ENCODE results near the gene TTC38. TPM values are rescaled to one million over a fixed set of nuclear protein-coding genes. Genes with fewer than 3 reads are reported as not detected.

The TTC38 gene
- total and polyA plus RNA-seq, 2 donors (not counting 3 experiments of a cell fraction or from before 2014, with no cell fraction given) = 31.6 to 39.7 TPM

DNA sequence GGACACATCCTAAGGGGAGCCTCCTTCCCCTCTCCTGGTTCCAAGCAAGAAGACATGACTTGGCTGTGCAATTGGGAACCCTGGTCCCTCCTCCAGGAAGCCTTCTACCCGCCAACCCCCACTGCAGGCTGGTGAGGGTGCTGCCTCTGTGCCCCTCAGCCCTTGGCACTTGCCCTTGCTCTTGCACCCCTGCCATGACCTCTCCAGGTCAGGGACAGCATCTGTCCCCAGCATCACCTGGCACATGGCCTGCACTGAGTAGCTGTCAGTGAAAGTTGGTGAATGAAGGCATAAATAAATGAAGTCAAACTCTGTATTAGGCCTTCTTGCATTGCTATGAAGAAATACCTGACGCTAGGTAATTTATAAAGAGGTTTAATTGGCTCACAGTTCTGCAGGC lies 27.0 kb downstream of the TTC38 start:
- Histone ChIP-seq H3K27me3 (ENCODE audit: control insufficient read depth in 2 of 2, insufficient read depth in 2 of 2, low read length in 2 of 2) (no peaks in the 10 kb centered on the region), H3K4me1 (ENCODE audit: control insufficient read depth, extremely low read depth, insufficient read depth, low read length) (peaks cover 14% of the 10 kb centered on the region), H3K9ac (replicated peaks; ENCODE audit: extremely low read depth, insufficient read depth, low read length) (no peak overlapping the region), H3K27ac (ENCODE audit: insufficient read depth, low read depth, low read length) (no peak overlapping the region), H3K36me3 (ENCODE audit: control insufficient read depth in 2 of 2, extremely low read depth in 1 of 2, insufficient read depth in 2 of 2, low read length in 2 of 2) (peaks cover 8% of the 10 kb centered on the region in 2 experiments), H3K79me2 (ENCODE audit: control insufficient read depth, insufficient read depth, low read length) (peaks cover 25% of the 10 kb centered on the region), H3K4me3 (replicated peaks in 1 of 3; ENCODE audit: insufficient read depth in 1 of 3, low read depth in 1 of 3, low read length in 3 of 3) (no peak overlapping the region), H3K9me3 (replicated peaks; ENCODE audit: control insufficient read depth, insufficient read depth, low read length) (no peaks in the 10 kb centered on the region), H2AFZ (ENCODE audit: low read depth, low read length) (no peak overlapping the region), H3K9me1 (replicated peaks; ENCODE audit: control insufficient read depth, extremely low read depth, insufficient read depth, low read length) (no peaks in the 10 kb centered on the region), H3K4me2 (ENCODE audit: insufficient read depth, low read length) (no peak overlapping the region), H4K20me1 (replicated peaks; ENCODE audit: control insufficient read depth, extremely low read depth, insufficient read depth, low read length) (no peaks in the 10 kb centered on the region)
- ChIA-PET CTCF (interaction anchor here (1.0 kb wide), 1 partner anchor 14 kb away, joined by 4 read pairs; no protein-coding TSS in a partner anchor), POLR2A (no interaction called here)
- TF ChIP-seq, protein P1, sequence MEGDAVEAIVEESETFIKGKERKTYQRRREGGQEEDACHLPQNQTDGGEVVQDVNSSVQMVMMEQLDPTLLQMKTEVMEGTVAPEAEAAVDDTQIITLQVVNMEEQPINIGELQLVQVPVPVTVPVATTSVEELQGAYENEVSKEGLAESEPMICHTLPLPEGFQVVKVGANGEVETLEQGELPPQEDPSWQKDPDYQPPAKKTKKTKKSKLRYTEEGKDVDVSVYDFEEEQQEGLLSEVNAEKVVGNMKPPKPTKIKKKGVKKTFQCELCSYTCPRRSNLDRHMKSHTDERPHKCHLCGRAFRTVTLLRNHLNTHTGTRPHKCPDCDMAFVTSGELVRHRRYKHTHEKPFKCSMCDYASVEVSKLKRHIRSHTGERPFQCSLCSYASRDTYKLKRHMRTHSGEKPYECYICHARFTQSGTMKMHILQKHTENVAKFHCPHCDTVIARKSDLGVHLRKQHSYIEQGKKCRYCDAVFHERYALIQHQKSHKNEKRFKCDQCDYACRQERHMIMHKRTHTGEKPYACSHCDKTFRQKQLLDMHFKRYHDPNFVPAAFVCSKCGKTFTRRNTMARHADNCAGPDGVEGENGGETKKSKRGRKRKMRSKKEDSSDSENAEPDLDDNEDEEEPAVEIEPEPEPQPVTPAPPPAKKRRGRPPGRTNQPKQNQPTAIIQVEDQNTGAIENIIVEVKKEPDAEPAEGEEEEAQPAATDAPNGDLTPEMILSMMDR (IDR thresholded peaks at IDR 0.05; ENCODE audit: extremely low read depth in 1 of 2, insufficient read depth in 1 of 2, low read depth in 1 of 2, low read length in 2 of 2) = no peak
- no peak for TF ChIP-seq EZH2 (IDR thresholded peaks at IDR 0.05; ENCODE audit: borderline replicate concordance, low read depth, low read length, severe bottlenecking)
- TF ChIP-seq, protein P2, sequence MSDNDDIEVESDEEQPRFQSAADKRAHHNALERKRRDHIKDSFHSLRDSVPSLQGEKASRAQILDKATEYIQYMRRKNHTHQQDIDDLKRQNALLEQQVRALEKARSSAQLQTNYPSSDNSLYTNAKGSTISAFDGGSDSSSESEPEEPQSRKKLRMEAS (IDR thresholded peaks at IDR 0.05; ENCODE audit: insufficient read depth, insufficient read length) = no peak
- no peak for TF ChIP-seq MYC (IDR thresholded peaks at IDR 0.05; ENCODE audit: low read depth, low read length)
- no peak for TF ChIP-seq POLR2AphosphoS5 (IDR thresholded peaks at IDR 0.05; ENCODE audit: insufficient read depth, low read depth, low read length)
- TF ChIP-seq FOS (IDR thresholded peaks at IDR 0.05; ENCODE audit: borderline replicate concordance, insufficient read depth, low read length) = no peak
- no peak for TF ChIP-seq GATA2 (IDR thresholded peaks at IDR 0.05; ENCODE audit: insufficient read depth, insufficient read length, low read depth, low read length)
- no peak for TF ChIP-seq POLR2A (IDR thresholded peaks at IDR 0.05; ENCODE audit: low read depth, low read length)
- no peak for TF ChIP-seq JUN (IDR thresholded peaks at IDR 0.05; ENCODE audit: borderline replicate concordance, insufficient read depth, insufficient read length, low read depth)
- no peak for DNase-seq (ENCODE audit: low read depth, low spot score)
- dilution Hi-C loops (cut with MboI; ENCODE audit: extremely low pct_ligation_motif_present, low sequenced_read_pairs) = no loop called here
- no peak for FAIRE-seq
- no TSS peak for BruUV-seq (replicated peaks)
- intact Hi-C loops (cut with micrococcal nuclease) = loop anchor here (5.0 kb wide), 2 partner anchors 42 to 297 kb away; partner anchors contain the start of gene CDPF1

Measured in endothelial cell of umbilical vein (primary cell).